ENCODE results near the gene PHLDA3. TPM values are rescaled to one million over a fixed set of nuclear protein-coding genes. Genes with fewer than 3 reads are reported as not detected.
A peak's percentile ranks its signal among the peaks of the same experiment; 100 is the strongest.

Gene PHLDA3
- total and polyA plus RNA-seq, 2 of the 13 experiments (the other 11 are each of a cell fraction or from before 2014, with no cell fraction given) = 16.7 to 33.6 TPM

- 0 out of 2 replicates have a peak, but pooled peaks have one; percentile 28 for TF ChIP-seq SRY (CRISPR knock-in tag; IDR thresholded peaks at IDR 0.05)
- TF ChIP-seq, protein P1, sequence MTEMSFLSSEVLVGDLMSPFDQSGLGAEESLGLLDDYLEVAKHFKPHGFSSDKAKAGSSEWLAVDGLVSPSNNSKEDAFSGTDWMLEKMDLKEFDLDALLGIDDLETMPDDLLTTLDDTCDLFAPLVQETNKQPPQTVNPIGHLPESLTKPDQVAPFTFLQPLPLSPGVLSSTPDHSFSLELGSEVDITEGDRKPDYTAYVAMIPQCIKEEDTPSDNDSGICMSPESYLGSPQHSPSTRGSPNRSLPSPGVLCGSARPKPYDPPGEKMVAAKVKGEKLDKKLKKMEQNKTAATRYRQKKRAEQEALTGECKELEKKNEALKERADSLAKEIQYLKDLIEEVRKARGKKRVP (CRISPR knock-in tag; IDR thresholded peaks at IDR 0.05) = peak in 1 of 2 experiments; percentile 12; a peak in 1 of 4 replicates
- 0 out of 2 replicates have a peak, but pooled peaks have one; percentile 22 for TF ChIP-seq TFDP1 (CRISPR knock-in tag; IDR thresholded peaks at IDR 0.05; ENCODE audit: borderline replicate concordance)
- peak; percentile 21; the same call in 1 of the 2 replicates for TF ChIP-seq ZNF34 (CRISPR knock-in tag; IDR thresholded peaks at IDR 0.05; ENCODE audit: borderline replicate concordance)
- no peak for TF ChIP-seq YEATS4 (CRISPR knock-in tag; IDR thresholded peaks at IDR 0.05; ENCODE audit: borderline replicate concordance)
- peak; percentile 40; the same call in 1 of the 2 replicates for TF ChIP-seq ZNF543 (CRISPR knock-in tag; IDR thresholded peaks at IDR 0.05)
- peak; percentile 16; the same call in 1 of the 2 replicates for TF ChIP-seq ZNF766 (CRISPR knock-in tag; IDR thresholded peaks at IDR 0.05; ENCODE audit: borderline replicate concordance)
- TF ChIP-seq AKAP8 (CRISPR knock-in tag; IDR thresholded peaks at IDR 0.05) = no peak
- TF ChIP-seq ZNF672 (CRISPR knock-in tag; IDR thresholded peaks at IDR 0.05) = peak; percentile 27; the same call in 1 of the 2 replicates
- no peak for TF ChIP-seq ZUFSP (CRISPR knock-in tag; IDR thresholded peaks at IDR 0.05; ENCODE audit: borderline replicate concordance)
- TF ChIP-seq, protein P2, sequence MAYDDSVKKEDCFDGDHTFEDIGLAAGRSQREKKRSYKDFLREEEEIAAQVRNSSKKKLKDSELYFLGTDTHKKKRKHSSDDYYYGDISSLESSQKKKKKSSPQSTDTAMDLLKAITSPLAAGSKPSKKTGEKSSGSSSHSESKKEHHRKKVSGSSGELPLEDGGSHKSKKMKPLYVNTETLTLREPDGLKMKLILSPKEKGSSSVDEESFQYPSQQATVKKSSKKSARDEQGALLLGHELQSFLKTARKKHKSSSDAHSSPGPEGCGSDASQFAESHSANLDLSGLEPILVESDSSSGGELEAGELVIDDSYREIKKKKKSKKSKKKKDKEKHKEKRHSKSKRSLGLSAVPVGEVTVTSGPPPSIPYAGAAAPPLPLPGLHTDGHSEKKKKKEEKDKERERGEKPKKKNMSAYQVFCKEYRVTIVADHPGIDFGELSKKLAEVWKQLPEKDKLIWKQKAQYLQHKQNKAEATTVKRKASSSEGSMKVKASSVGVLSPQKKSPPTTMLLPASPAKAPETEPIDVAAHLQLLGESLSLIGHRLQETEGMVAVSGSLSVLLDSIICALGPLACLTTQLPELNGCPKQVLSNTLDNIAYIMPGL (CRISPR knock-in tag; IDR thresholded peaks at IDR 0.05; ENCODE audit: borderline replicate concordance in 1 of 2, low read depth in 1 of 2) = 0 out of 4 replicates have a peak, but pooled peaks of 1 of the 2 experiments have one; percentile 15
- TF ChIP-seq ZNF776 (CRISPR knock-in tag; IDR thresholded peaks at IDR 0.05) = no peak
- no peak for TF ChIP-seq ZNF660 (CRISPR knock-in tag; IDR thresholded peaks at IDR 0.05; ENCODE audit: borderline replicate concordance, low read depth)
- 0 out of 2 replicates have a peak, but pooled peaks have one; percentile 2 for TF ChIP-seq GZF1 (CRISPR knock-in tag; IDR thresholded peaks at IDR 0.05)
- TF ChIP-seq, protein P3, sequence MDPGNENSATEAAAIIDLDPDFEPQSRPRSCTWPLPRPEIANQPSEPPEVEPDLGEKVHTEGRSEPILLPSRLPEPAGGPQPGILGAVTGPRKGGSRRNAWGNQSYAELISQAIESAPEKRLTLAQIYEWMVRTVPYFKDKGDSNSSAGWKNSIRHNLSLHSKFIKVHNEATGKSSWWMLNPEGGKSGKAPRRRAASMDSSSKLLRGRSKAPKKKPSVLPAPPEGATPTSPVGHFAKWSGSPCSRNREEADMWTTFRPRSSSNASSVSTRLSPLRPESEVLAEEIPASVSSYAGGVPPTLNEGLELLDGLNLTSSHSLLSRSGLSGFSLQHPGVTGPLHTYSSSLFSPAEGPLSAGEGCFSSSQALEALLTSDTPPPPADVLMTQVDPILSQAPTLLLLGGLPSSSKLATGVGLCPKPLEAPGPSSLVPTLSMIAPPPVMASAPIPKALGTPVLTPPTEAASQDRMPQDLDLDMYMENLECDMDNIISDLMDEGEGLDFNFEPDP (CRISPR knock-in tag; conservative IDR thresholded peaks at IDR 0.05) = 0 out of 2 replicates have a peak, but pooled peaks have one; percentile 84
- peak; percentile 10 for TF ChIP-seq ZFP91 (CRISPR knock-in tag; IDR thresholded peaks at IDR 0.05; ENCODE audit: borderline replicate concordance)
Measured at GRCh38 chr1:201468501-201468843, 516 bp downstream of the PHLDA3 start (continued).
